ENCODE data around the gene TMEM165.

Gene TMEM165

GRCh38 chr4:55369968-55370367, 25.8 kb upstream of the TMEM165 start:
- no peak for DNase-seq

- no peak for DNase-seq
Observed at GRCh38 chr4:55372259-55372658, 23.5 kb upstream of the TMEM165 start.

GRCh38 chr4:55373461-55373860, 22.3 kb upstream of the TMEM165 start:
- DNase-seq = no peak

- DNase-seq = no peak
Observed at GRCh38 chr4:55376698-55377097, 19.1 kb upstream of the TMEM165 start.

- DNase-seq = no peak
Observed at GRCh38 chr4:55378617-55379467, 16.9 kb upstream of the TMEM165 start.

- no peak for DNase-seq
Observed at GRCh38 chr4:55380576-55380975, 15.2 kb upstream of the TMEM165 start.

GRCh38 chr4:55381502-55381901, 14.3 kb upstream of the TMEM165 start:
- no peak for DNase-seq

- no peak for DNase-seq
Observed at GRCh38 chr4:55382488-55383003, 13.2 kb upstream of the TMEM165 start.

- DNase-seq = no peak
Observed at GRCh38 chr4:55385201-55385649, 10.5 kb upstream of the TMEM165 start.

GRCh38 chr4:55386073-55386472, 9.7 kb upstream of the TMEM165 start:
- DNase-seq = no peak

GRCh38 chr4:55386840-55387239, 8.9 kb upstream of the TMEM165 start:
- DNase-seq = no peak

GRCh38 chr4:55393461-55394320, 2.1 kb upstream of the TMEM165 start:
- no peak for DNase-seq

- DNase-seq = no peak
Observed at GRCh38 chr4:55395218-55395528, 584 bp upstream of the TMEM165 start.

GRCh38 chr4:55396308-55397125, 760 bp downstream of the TMEM165 start:
- DNase-seq = no peak

GRCh38 chr4:55397126-55397436, 1.3 kb downstream of the TMEM165 start:
- DNase-seq = no peak

GRCh38 chr4:55397520-55398321, 2.0 kb downstream of the TMEM165 start:
- DNase-seq = no peak

GRCh38 chr4:55398461-55398860, 2.7 kb downstream of the TMEM165 start:
- DNase-seq = no peak

GRCh38 chr4:55398966-55399365, 3.2 kb downstream of the TMEM165 start:
- no peak for DNase-seq

- DNase-seq = no peak
Observed at GRCh38 chr4:55399581-55399980, 3.8 kb downstream of the TMEM165 start.

- no peak for DNase-seq
Observed at GRCh38 chr4:55405073-55405472, 9.3 kb downstream of the TMEM165 start.

GRCh38 chr4:55406545-55406944, 10.8 kb downstream of the TMEM165 start:
- no peak for DNase-seq

- DNase-seq = no peak
Observed at GRCh38 chr4:55407119-55407518, 11.4 kb downstream of the TMEM165 start.

Data from NCI-H2081 treated with DMSO at 0.1 percent for 48 hours (cell line).